Measurements from ENCODE around the gene TTLL11. TPM values are rescaled to one million over a fixed set of nuclear protein-coding genes. Genes with fewer than 3 reads are reported as not detected.

Gene TTLL11
- total RNA-seq, 1 experiment from 2014 or later: 4.0 TPM

Small RNAs within 50 kb of the gene (small RNA-seq; reads per million reads assigned to genes)
- 0 reads per million in 2 experiments for gene MIR4478

Other genes with a start within 250 kb of the TTLL11 start
- 46.6 and 64.2 TPM in 2 replicates for gene NDUFA8, start 66.5 kb upstream of the TTLL11 start, total RNA-seq (2014; rRNA removed; shearing (Covaris generic))
- not detected in 2 replicates for gene MORN5, start 66.6 kb upstream of the TTLL11 start, total RNA-seq (2014; rRNA removed; shearing (Covaris generic))
- 0.10 and 0.98 TPM in 2 replicates for gene LHX6, start 135.6 kb upstream of the TTLL11 start, total RNA-seq (2014; rRNA removed; shearing (Covaris generic))
- gene RBM18, start 171.5 kb upstream of the TTLL11 start, total RNA-seq (2014; rRNA removed; shearing (Covaris generic)): 28.9 and 32.3 TPM in 2 replicates
- gene MRRF, start 171.6 kb upstream of the TTLL11 start, total RNA-seq (2014; rRNA removed; shearing (Covaris generic)): 76.2 and 90.6 TPM in 2 replicates